H1 (cell line): Measurements from ENCODE around the gene SYNJ2. TPM values are rescaled to one million over a fixed set of nuclear protein-coding genes. Genes with fewer than 3 reads are reported as not detected.

ENCODE experiments used
- YY1 ChIP-seq: IDR thresholded peaks from 2 replicates; pipeline ENCODE4 v1.6.1; 2011; ENCODE audit warnings: low read depth, mild to moderate bottlenecking, low read length
- polyA plus RNA-seq, 7 experiments: library from polyadenylated mRNA; depleted of rRNA in 3 of 7; stranded (reverse) in 5 of 7; unstranded in 2 of 7; fragments of >200 nt in 5 of 7; fragments of 200-250 nt in 2 of 7; gene quantifications; 1 replicate in 5 of 7; 2 replicates in 1 of 7; 4 replicates in 1 of 7; pipeline versions ENCODE4 v1.2.1 to v1.2.3, GENCODE V29; 2011 to 2013; ENCODE audit warnings: missing spikeins in 2 of 7, mixed read lengths in 2 of 7
- total RNA-seq: library from RNA; stranded (reverse); fragmentation: NEBNext Ultra II Directional; extraction: Animal tissue kit (Norgen Biotek cat#: 25700); gene quantifications from 2 replicates; pipeline ENCODE4 v1.2.1, GENCODE V29; 2021

SYNJ2 gene
- total and polyA plus RNA-seq, 2 of the 8 experiments (the other 6 are each of a cell fraction or from before 2014, with no cell fraction given), result 3.7 to 13.9 TPM

- TF ChIP-seq YY1, result 0 out of 2 replicates have a peak, but pooled peaks have one; percentile 12
- TF ChIP-seq, all 59 proteins: peak for 4
Observed at GRCh38 chr6:158026054-158026900, 44.6 kb downstream of the SYNJ2 start (continued).
